Measurements from ENCODE around the gene SH2D4B. TPM values are rescaled to one million over a fixed set of nuclear protein-coding genes. Genes with fewer than 3 reads are reported as not detected.
A peak's percentile ranks its signal among the peaks of the same experiment; 100 is the strongest.

Gene SH2D4B
- total RNA-seq, 1 experiment from 2014 or later: 0.22 TPM

DNA sequence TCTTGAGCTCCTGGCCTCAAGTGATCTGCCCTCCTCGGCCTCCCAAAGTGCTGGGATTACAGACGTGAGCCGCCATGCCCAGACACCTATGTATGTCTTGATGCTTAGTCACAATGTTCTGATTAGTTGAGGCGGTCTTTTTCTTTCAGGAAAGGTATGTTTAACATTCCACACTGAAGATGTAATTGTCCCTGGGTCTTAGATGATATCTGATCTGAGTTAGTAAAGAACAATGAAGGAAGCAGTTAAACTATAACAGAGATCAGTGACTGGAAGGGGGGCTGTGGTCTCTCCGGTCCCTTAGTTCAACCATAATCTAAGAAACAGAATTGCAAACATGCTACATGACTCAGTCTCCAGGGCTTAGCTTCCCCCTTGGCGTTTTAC is 31.5 kb upstream of the SH2D4B start:
- CTCF ChIA-PET: interaction anchor here (0.6 to 3.7 kb wide), 24 partner anchors 10 to 128 kb away, joined by 3 to 71 read pairs (median 8); partner anchors contain the start of genes PRXL2A and TSPAN14
- peak overlapping the region; percentile 90 for H3K27ac ChIP-seq (ENCODE audit: low read depth, low read length)
- H3K4me3 ChIP-seq (replicated peaks in 1 of 2; ENCODE audit: low read depth in 1 of 2, low read length in 2 of 2): peak overlapping the region in 1 of 2 experiments; percentile 38; a peak in 2 of 4 replicates

More for the DNA sequence above, 31.5 kb upstream of the SH2D4B start:
- TF ChIP-seq CBX3 (IDR thresholded peaks at IDR 0.05; ENCODE audit: low read depth) (no peak), EGR1 (IDR thresholded peaks at IDR 0.05; ENCODE audit: low read depth) (no peak), JUND (IDR thresholded peaks at IDR 0.05) (no peak), FOSL1 (IDR thresholded peaks at IDR 0.05; ENCODE audit: low read depth) (no peak), SP1 (IDR thresholded peaks at IDR 0.05; ENCODE audit: low read depth) (no peak), SIN3A (IDR thresholded peaks at IDR 0.05; ENCODE audit: low read depth) (no peak), POLR2AphosphoS5 (IDR thresholded peaks at IDR 0.05; ENCODE audit: low read depth, low read length) (no peak; the same call in 1 of the 2 replicates), YY1 (IDR thresholded peaks at IDR 0.05; ENCODE audit: extremely low read depth, insufficient replicate concordance, low read depth, low read length) (no peak), EZH2phosphoT487 (IDR thresholded peaks at IDR 0.05; ENCODE audit: borderline replicate concordance) (no peak), ZNF274 (IDR thresholded peaks at IDR 0.05; ENCODE audit: low read depth, low read length) (no peak), CEBPB (IDR thresholded peaks at IDR 0.05; ENCODE audit: low read depth) (no peak)
- TF ChIP-seq, protein P1, sequence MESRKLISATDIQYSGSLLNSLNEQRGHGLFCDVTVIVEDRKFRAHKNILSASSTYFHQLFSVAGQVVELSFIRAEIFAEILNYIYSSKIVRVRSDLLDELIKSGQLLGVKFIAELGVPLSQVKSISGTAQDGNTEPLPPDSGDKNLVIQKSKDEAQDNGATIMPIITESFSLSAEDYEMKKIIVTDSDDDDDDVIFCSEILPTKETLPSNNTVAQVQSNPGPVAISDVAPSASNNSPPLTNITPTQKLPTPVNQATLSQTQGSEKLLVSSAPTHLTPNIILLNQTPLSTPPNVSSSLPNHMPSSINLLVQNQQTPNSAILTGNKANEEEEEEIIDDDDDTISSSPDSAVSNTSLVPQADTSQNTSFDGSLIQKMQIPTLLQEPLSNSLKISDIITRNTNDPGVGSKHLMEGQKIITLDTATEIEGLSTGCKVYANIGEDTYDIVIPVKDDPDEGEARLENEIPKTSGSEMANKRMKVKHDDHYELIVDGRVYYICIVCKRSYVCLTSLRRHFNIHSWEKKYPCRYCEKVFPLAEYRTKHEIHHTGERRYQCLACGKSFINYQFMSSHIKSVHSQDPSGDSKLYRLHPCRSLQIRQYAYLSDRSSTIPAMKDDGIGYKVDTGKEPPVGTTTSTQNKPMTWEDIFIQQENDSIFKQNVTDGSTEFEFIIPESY (IDR thresholded peaks at IDR 0.05; ENCODE audit: extremely low read depth, insufficient replicate concordance, low read length): no peak
- TF ChIP-seq, protein P2, sequence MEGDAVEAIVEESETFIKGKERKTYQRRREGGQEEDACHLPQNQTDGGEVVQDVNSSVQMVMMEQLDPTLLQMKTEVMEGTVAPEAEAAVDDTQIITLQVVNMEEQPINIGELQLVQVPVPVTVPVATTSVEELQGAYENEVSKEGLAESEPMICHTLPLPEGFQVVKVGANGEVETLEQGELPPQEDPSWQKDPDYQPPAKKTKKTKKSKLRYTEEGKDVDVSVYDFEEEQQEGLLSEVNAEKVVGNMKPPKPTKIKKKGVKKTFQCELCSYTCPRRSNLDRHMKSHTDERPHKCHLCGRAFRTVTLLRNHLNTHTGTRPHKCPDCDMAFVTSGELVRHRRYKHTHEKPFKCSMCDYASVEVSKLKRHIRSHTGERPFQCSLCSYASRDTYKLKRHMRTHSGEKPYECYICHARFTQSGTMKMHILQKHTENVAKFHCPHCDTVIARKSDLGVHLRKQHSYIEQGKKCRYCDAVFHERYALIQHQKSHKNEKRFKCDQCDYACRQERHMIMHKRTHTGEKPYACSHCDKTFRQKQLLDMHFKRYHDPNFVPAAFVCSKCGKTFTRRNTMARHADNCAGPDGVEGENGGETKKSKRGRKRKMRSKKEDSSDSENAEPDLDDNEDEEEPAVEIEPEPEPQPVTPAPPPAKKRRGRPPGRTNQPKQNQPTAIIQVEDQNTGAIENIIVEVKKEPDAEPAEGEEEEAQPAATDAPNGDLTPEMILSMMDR (IDR thresholded peaks at IDR 0.05 in 2 of 3, conservative IDR thresholded peaks at IDR 0.05 in 1 of 3; ENCODE audit: borderline replicate concordance in 1 of 3, insufficient read depth in 1 of 3, low read depth in 2 of 3, low read length in 2 of 3): no peak
- TF ChIP-seq, protein P3, sequence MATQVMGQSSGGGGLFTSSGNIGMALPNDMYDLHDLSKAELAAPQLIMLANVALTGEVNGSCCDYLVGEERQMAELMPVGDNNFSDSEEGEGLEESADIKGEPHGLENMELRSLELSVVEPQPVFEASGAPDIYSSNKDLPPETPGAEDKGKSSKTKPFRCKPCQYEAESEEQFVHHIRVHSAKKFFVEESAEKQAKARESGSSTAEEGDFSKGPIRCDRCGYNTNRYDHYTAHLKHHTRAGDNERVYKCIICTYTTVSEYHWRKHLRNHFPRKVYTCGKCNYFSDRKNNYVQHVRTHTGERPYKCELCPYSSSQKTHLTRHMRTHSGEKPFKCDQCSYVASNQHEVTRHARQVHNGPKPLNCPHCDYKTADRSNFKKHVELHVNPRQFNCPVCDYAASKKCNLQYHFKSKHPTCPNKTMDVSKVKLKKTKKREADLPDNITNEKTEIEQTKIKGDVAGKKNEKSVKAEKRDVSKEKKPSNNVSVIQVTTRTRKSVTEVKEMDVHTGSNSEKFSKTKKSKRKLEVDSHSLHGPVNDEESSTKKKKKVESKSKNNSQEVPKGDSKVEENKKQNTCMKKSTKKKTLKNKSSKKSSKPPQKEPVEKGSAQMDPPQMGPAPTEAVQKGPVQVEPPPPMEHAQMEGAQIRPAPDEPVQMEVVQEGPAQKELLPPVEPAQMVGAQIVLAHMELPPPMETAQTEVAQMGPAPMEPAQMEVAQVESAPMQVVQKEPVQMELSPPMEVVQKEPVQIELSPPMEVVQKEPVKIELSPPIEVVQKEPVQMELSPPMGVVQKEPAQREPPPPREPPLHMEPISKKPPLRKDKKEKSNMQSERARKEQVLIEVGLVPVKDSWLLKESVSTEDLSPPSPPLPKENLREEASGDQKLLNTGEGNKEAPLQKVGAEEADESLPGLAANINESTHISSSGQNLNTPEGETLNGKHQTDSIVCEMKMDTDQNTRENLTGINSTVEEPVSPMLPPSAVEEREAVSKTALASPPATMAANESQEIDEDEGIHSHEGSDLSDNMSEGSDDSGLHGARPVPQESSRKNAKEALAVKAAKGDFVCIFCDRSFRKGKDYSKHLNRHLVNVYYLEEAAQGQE (IDR thresholded peaks at IDR 0.05; ENCODE audit: low read depth): no peak
- H3K9me3 ChIP-seq (ENCODE audit: control insufficient read depth in 1 of 2, insufficient read depth in 1 of 2, low read depth in 1 of 2, low read length in 2 of 2): no peaks in the 10 kb centered on the region
- intact Hi-C loops (cut with micrococcal nuclease): loop anchor here (10.0 kb wide), 1 partner anchor 251 kb away; no protein-coding TSS in a partner anchor
- H2AFZ ChIP-seq (ENCODE audit: low read depth, low read length, poor library complexity, severe bottlenecking): no peak overlapping the region
- BruUV-seq (replicated peaks): no TSS peak
- ChIA-PET POLR2A (interaction anchor here (0.6 to 3.3 kb wide), 4 partner anchors 10 to 61 kb away, joined by 3 to 18 read pairs (median 4); no protein-coding TSS in a partner anchor), RAD21 (ENCODE audit: low non-redundant PET in 1 of 2, low total read pairs in 2 of 2, uncharacterized antibody in 2 of 2, unreplicated experiment in 2 of 2) (interaction anchor here (0.7 to 2.7 kb wide), 10 partner anchors 22 to 123 kb away, joined by 3 to 23 read pairs (median 6); no protein-coding TSS in a partner anchor)
- peak overlapping the region; percentile 60 for H3K9ac ChIP-seq (ENCODE audit: low read length)
- ATAC-seq: peak; percentile 60
- H3K4me2 ChIP-seq (ENCODE audit: low read length): peak overlapping the region; percentile 81
- H3K4me1 ChIP-seq (ENCODE audit: control insufficient read depth in 1 of 2, insufficient read depth in 2 of 2, low read length in 2 of 2): peaks cover 89 to 98% of the 10 kb centered on the region in 2 experiments
- no peaks in the 10 kb centered on the region for H3K27me3 ChIP-seq (ENCODE audit: insufficient read depth, low read length)
- H3K79me2 ChIP-seq (ENCODE audit: insufficient read depth, low read length): peaks cover 66% of the 10 kb centered on the region
- H4K20me1 ChIP-seq (ENCODE audit: insufficient read depth): no peaks in the 10 kb centered on the region
- H3K9me2 ChIP-seq (ENCODE audit: insufficient read depth): no peaks in the 10 kb centered on the region
- DNase-seq (ENCODE audit: low read depth, low spot score): peak; percentile 78
- H3K36me3 ChIP-seq (ENCODE audit: control insufficient read depth in 1 of 2, insufficient read depth in 2 of 2, low read length in 2 of 2): peaks cover 0 to 4% of the 10 kb centered on the region in 2 experiments; a peak in 1 of 4 replicates
